HG02588 (cell line): ENCODE data around the gene CCDC106.

Source experiments
- ATAC-seq: cut with Tn5 transposase; IDR thresholded peaks from one replicate; pipeline ENCODE4 v1.9.1; 2021; ENCODE audit warnings: mild to moderate bottlenecking, moderate library complexity; ENCODE audit not compliant: unreplicated experiment

CCDC106 gene

DNA sequence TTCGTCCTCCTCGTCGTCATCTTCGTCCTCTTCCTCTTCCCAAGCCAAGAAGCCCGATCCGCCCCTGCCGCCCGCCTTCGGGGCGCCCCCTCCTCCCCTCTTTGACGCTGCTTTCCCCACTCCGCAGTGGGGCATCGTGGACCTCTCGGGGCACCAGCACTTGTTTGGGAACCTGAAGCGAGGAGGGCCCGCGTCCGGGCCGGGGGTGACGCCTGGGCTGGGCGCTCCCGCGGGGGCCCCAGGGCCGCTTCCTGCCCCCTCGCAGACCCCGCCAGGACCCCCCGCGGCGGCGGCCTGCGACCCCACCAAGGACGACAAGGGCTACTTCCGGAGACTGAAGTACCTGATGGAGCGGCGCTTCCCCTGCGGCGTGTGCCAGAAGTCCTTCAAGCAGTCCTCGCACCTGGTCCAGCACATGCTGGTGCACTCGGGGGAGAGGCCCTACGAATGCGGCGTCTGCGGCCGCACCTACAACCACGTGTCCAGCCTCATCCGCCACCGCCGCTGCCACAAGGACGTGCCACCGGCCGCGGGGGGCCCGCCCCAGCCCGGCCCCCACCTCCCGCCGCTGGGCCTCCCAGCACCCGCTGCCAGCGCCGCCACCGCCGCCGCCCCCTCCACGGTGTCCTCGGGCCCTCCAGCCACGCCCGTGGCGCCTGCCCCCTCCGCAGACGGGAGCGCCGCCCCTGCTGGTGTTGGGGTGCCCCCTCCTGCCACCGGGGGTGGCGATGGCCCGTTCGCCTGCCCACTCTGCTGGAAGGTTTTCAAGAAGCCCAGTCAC is 33.9 kb upstream of the CCDC106 start:
- ATAC-seq, result no peak

DNA sequence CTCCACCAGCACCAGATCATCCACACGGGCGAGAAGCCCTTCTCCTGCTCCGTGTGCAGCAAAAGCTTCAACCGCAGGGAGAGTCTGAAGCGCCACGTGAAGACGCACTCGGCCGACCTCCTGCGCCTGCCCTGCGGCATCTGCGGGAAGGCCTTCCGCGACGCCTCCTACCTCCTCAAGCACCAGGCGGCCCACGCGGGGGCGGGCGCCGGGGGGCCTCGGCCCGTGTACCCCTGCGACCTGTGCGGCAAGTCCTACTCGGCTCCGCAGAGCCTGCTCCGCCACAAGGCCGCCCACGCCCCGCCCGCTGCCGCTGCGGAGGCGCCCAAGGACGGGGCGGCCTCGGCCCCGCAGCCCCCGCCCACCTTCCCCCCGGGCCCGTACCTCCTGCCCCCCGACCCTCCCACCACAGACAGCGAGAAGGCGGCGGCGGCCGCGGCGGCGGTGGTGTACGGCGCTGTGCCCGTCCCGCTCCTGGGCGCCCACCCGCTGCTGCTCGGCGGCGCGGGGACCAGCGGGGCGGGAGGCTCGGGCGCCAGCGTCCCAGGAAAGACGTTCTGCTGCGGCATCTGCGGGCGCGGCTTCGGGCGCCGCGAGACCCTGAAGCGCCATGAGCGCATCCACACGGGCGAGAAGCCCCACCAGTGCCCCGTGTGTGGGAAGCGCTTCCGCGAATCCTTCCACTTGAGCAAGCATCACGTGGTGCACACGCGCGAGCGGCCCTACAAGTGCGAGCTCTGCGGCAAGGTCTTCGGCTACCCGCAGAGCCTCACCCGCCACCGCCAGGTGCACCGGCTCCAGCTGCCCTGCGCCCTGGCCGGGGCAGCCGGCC is 33.1 kb upstream of the CCDC106 start:
- no peak for ATAC-seq

GRCh38 chr19:55615543-55616394 is 32.2 kb upstream of the CCDC106 start:
- ATAC-seq, result no peak

DNA sequence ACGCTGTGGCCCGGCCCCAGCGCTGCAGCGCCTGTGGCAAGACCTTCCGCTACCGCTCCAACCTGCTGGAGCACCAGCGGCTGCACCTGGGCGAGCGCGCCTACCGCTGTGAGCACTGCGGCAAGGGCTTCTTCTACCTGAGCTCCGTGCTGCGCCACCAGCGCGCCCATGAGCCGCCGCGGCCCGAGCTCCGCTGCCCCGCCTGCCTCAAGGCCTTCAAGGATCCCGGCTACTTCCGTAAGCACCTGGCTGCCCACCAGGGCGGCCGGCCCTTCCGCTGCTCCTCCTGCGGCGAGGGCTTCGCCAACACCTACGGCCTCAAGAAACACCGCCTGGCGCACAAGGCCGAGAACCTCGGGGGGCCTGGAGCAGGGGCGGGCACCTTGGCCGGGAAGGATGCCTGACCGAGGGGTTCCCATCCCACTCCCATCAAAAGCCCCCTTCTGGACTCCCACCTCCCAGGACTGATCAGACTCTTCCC is 31.6 kb upstream of the CCDC106 start:
- no peak for ATAC-seq

GRCh38 chr19:55617426-55617825 is 30.6 kb upstream of the CCDC106 start:
- no peak for ATAC-seq

DNA sequence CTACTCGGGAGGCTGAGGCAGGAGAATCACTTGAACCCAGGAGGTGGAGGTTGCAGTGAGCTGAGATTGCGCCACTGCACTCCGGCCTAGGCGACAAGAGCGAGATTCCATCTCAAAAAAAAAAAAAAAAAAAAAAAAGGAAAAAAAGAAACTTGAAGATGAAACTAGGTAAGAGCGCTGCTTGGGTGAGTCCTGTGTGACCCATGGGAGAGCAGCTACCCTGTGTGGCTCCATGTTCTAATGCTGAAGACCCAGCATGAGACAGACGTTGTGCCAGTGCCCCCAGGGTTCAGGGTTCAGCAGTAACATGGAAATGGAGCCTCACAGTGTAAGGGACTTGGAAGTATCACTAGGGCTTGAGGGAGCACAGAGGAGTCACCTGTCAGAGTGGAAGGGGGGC is 29.6 kb upstream of the CCDC106 start:
- ATAC-seq, result no peak

DNA sequence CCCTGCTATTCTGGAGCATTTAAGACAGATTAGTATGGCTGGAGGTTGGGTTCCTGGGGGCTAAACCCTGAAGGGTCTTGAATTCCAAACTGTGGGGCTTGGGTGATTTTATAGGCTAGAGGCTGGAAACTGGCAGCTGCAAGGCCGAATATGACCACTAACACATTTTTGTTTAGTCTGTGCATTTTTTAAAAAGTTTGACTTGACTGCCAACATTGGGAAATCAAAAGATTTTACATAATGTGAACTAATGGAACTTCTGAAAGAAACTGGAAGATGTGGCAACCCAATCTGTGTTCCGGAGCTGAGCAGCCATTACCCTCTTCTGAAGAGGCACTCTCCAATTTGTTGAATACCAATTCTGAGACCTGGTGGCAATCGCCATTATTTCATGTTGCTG is 28.7 kb upstream of the CCDC106 start:
- no peak for ATAC-seq

- ATAC-seq, result no peak
Observed at GRCh38 chr19:55620410-55621204, 27.4 kb upstream of the CCDC106 start.

- no peak for ATAC-seq
Observed at GRCh38 chr19:55621205-55621672, 26.8 kb upstream of the CCDC106 start.

GRCh38 chr19:55621673-55622231 is 26.3 kb upstream of the CCDC106 start:
- ATAC-seq, result no peak

- ATAC-seq, result no peak
Observed at GRCh38 chr19:55622242-55622969, 25.6 kb upstream of the CCDC106 start.

DNA sequence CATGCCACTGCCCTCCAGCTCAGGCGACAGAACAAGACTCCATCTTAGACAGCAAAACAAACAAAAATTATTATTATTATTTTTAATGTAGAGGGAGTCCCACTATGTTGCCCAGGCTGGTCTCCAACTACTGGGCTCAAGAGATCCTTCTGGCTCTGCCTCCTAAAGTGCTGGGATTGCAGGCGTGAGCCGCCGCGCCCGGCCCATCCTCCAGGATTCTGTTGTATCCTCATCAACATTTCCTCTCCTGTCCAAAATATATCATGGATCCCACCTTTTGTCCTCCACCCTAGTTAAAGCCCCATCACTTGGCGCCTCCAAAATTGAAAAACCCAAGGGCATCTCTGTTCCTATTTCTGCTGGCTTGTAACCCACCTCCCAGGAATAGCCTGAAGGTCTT is 24.9 kb upstream of the CCDC106 start:
- ATAC-seq, result no peak

GRCh38 chr19:55623561-55623960 is 24.5 kb upstream of the CCDC106 start:
- no peak for ATAC-seq

GRCh38 chr19:55624109-55625003 is 23.7 kb upstream of the CCDC106 start, which contains the start of gene ZNF784:
TSS of gene ZNF784 (minus strand) at chr19:55624566. CDS start at chr19:55624561, 5 bp downstream.
- peak; percentile 64 for ATAC-seq

GRCh38 chr19:55625004-55625326 is 23.0 kb upstream of the CCDC106 start:
- no peak for ATAC-seq

- no peak for ATAC-seq
Observed at GRCh38 chr19:55626350-55626749, 21.7 kb upstream of the CCDC106 start.

- no peak for ATAC-seq
Observed at GRCh38 chr19:55632463-55632834, 15.6 kb upstream of the CCDC106 start.

- no peak for ATAC-seq
Observed at GRCh38 chr19:55633861-55634260, 14.2 kb upstream of the CCDC106 start.
